Neural progenitor cell (in vitro differentiated cells): ENCODE measurements around the gene CACNA1C. TPM values are rescaled to one million over a fixed set of nuclear protein-coding genes. Genes with fewer than 3 reads are reported as not detected.
A peak's percentile ranks its signal among the peaks of the same experiment; 100 is the strongest.

Source experiments
- DNase-seq: peaks from one replicate; pipeline ENCODE4 v3.0.0-alpha.2; 2016; ENCODE audit warnings: low spot score
- H2AFZ ChIP-seq: fragments of 200-600 bp; sonication (generic); replicated peaks from 2 replicates; pipeline ENCODE4 v1.6.1; 2016; ENCODE audit warnings: antibody characterized with exemption
- H3F3A ChIP-seq: fragments of 200-600 bp; sonication (generic); 2 replicates; pipeline ENCODE4 v1.6.1; 2016; ENCODE audit warnings: antibody characterized with exemption, low read depth
- H3K27ac ChIP-seq: fragments of 200-600 bp; sonication (generic); 2 replicates; pipeline ENCODE4 v1.5.1; 2016; ENCODE audit warnings: mild to moderate bottlenecking
- H3K27me3 ChIP-seq: fragments of 200-600 bp; sonication (generic); 2 replicates; pipeline ENCODE4 v1.6.1; 2016; ENCODE audit warnings: mild to moderate bottlenecking, moderate library complexity
- H3K36me3 ChIP-seq: fragments of 200-600 bp; sonication (generic); 2 replicates; pipeline ENCODE4 v1.5.1; 2016
- H3K4me1 ChIP-seq: fragments of 200-600 bp; sonication (generic); 2 replicates; pipeline ENCODE4 v1.6.1; 2016; ENCODE audit warnings: mixed run types
- H3K4me2 ChIP-seq: fragments of 200-600 bp; sonication (generic); 2 replicates; pipeline ENCODE4 v1.6.1; 2016
- H3K4me3 ChIP-seq: fragments of 200-600 bp; sonication (generic); 2 replicates; pipeline ENCODE4 v1.5.1; 2016
- H3K79me2 ChIP-seq: fragments of 200-600 bp; sonication (generic); 2 replicates; pipeline ENCODE4 v1.6.1; 2016; ENCODE audit warnings: low read depth
- H3K9ac ChIP-seq: fragments of 200-600 bp; sonication (generic); 2 replicates; pipeline ENCODE4 v1.6.1; 2016
- H3K9me3 ChIP-seq: fragments of 200-600 bp; sonication (generic); 2 replicates; pipeline ENCODE4 v1.5.1; 2016; ENCODE audit warnings: low read depth
- H4K20me1 ChIP-seq: fragments of 200-600 bp; sonication (generic); 2 replicates; pipeline ENCODE4 v1.6.1; 2016; ENCODE audit warnings: low read depth
- H3K27ac Mint-ChIP-seq: 3 replicates; pipeline ENCODE4 v1.8.0; 2021; ENCODE audit warnings: mixed read lengths
- H3K27me3 Mint-ChIP-seq: 2 replicates; pipeline ENCODE4 v1.8.0; 2022; ENCODE audit warnings: low read depth, mild to moderate bottlenecking, inconsistent platforms, moderate library complexity, mixed read lengths; ENCODE audit not compliant: insufficient read depth
- H3K36me3 Mint-ChIP-seq: 3 replicates; pipeline ENCODE4 v1.8.0; 2021; ENCODE audit warnings: mixed read lengths
- H3K4me1 Mint-ChIP-seq: 3 replicates; pipeline ENCODE4 v1.8.0; 2021; ENCODE audit warnings: mixed read lengths
- H3K4me3 Mint-ChIP-seq: 3 replicates; pipeline ENCODE4 v1.8.0; 2021; ENCODE audit warnings: mild to moderate bottlenecking, moderate library complexity, mixed read lengths
- H3K9me3 Mint-ChIP-seq: 3 replicates; pipeline ENCODE4 v1.8.0; 2020; ENCODE audit warnings: mixed read lengths
- EZH2 ChIP-seq: fragments of 200-600 bp; sonication (generic); IDR thresholded peaks from 2 replicates; pipeline ENCODE4 v1.6.1; 2017; ENCODE audit warnings: antibody characterized with exemption, mild to moderate bottlenecking, moderate library complexity
- EZH2phosphoT487 ChIP-seq: fragments of 200-600 bp; sonication (generic); IDR thresholded peaks from 2 replicates; pipeline ENCODE4 v1.6.1; 2017; ENCODE audit warnings: antibody characterized with exemption
- total RNA-seq: library from RNA; depleted of rRNA; stranded (reverse); fragments of >200 nt; gene quantifications from 2 replicates; pipeline ENCODE4 v1.2.3, GENCODE V29; 2015; ENCODE audit warnings: low replicate concordance
- TF ChIP-seq, protein P1 (sequence below): fragments of 200-600 bp; sonication (generic); IDR thresholded peaks from 2 replicates; pipeline ENCODE4 v1.5.1; 2017; ENCODE audit warnings: antibody characterized with exemption, mild to moderate bottlenecking

CACNA1C gene
- total RNA-seq, 1 donor from 2014 or later = 2.7 TPM

DNA sequence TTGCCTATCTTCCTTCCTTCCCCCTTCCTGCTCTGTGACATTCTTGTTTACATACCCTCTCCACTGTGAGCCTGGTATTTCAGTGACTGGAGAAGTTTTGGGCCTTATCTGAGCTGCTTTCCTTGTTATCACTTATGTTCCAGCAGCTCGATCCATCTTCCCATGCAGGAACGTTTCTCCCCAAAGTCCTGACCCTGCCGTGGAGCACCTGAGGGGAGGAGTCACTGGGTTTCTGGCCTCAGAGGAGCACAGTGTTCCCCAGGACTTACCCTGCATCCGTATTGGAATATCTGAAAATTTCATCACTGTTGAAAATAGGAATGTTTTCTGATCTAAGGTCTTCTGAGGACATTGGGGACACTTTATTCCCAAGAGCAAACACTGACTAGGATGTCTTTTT is 141.8 kb downstream of the CACNA1C start:
- Histone ChIP-seq H2AFZ (no peak overlapping the region), H3K36me3 (no peaks in the 10 kb centered on the region), H3K4me3 (no peak overlapping the region), H4K20me1 (no peaks in the 10 kb centered on the region), H3K4me1 (peaks cover 10% of the 10 kb centered on the region), H3K79me2 (no peaks in the 10 kb centered on the region), H3K9ac (no peak overlapping the region), H3K27ac (no peak overlapping the region), H3F3A (no peaks in the 10 kb centered on the region), H3K27me3 (no peaks in the 10 kb centered on the region), H3K9me3 (no peaks in the 10 kb centered on the region), H3K4me2 (no peak overlapping the region)
- TF ChIP-seq EZH2phosphoT487 (no peak), EZH2 (no peak)
- TF ChIP-seq, protein P1, sequence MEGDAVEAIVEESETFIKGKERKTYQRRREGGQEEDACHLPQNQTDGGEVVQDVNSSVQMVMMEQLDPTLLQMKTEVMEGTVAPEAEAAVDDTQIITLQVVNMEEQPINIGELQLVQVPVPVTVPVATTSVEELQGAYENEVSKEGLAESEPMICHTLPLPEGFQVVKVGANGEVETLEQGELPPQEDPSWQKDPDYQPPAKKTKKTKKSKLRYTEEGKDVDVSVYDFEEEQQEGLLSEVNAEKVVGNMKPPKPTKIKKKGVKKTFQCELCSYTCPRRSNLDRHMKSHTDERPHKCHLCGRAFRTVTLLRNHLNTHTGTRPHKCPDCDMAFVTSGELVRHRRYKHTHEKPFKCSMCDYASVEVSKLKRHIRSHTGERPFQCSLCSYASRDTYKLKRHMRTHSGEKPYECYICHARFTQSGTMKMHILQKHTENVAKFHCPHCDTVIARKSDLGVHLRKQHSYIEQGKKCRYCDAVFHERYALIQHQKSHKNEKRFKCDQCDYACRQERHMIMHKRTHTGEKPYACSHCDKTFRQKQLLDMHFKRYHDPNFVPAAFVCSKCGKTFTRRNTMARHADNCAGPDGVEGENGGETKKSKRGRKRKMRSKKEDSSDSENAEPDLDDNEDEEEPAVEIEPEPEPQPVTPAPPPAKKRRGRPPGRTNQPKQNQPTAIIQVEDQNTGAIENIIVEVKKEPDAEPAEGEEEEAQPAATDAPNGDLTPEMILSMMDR = no peak
- H3K27me3 Mint-ChIP-seq = peaks cover 4% of the 10 kb centered on the region
- no peak overlapping the region for H3K4me3 Mint-ChIP-seq
- H3K27ac Mint-ChIP-seq = peak overlapping the region; percentile 11
- no peaks in the 10 kb centered on the region for H3K36me3 Mint-ChIP-seq
- H3K4me1 Mint-ChIP-seq = peaks cover 57% of the 10 kb centered on the region
- no peak for DNase-seq
- H3K9me3 Mint-ChIP-seq = no peaks in the 10 kb centered on the region

DNA sequence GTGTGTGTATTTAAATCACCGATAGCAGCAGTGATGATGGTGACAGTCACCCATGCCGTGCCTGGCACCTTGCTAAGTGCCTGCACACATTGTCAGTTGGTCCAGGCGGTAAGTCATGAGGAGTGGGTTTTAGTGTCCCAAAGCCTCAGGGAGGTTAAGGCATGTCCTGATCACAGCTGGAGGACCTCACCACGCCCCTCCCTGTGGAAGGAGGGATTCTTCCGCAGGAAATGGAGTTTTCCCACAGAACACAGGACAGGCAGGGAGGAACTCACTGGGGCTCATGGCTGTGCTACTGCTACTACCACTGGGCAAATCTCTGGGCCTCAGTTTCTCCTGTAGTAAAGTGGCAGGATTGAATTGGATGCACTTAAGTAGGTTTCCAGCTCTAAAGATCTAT is 142.3 kb downstream of the CACNA1C start:
- Mint-ChIP-seq H3K27me3 (peaks cover 6% of the 10 kb centered on the region), H3K9me3 (no peaks in the 10 kb centered on the region), H3K4me1 (peaks cover 57% of the 10 kb centered on the region), H3K4me3 (no peak overlapping the region), H3K36me3 (no peaks in the 10 kb centered on the region), H3K27ac (no peak overlapping the region)
- Histone ChIP-seq H3K9me3 (no peaks in the 10 kb centered on the region), H3K27ac (no peak overlapping the region), H3K4me2 (no peak overlapping the region), H3K9ac (no peak overlapping the region), H4K20me1 (no peaks in the 10 kb centered on the region), H2AFZ (no peak overlapping the region), H3K4me3 (no peak overlapping the region), H3F3A (no peaks in the 10 kb centered on the region), H3K27me3 (no peaks in the 10 kb centered on the region), H3K36me3 (no peaks in the 10 kb centered on the region), H3K4me1 (peaks cover 10% of the 10 kb centered on the region), H3K79me2 (no peaks in the 10 kb centered on the region)
- TF ChIP-seq EZH2 (no peak), EZH2phosphoT487 (no peak)
- TF ChIP-seq, protein P1 = no peak
- no peak for DNase-seq

DNA sequence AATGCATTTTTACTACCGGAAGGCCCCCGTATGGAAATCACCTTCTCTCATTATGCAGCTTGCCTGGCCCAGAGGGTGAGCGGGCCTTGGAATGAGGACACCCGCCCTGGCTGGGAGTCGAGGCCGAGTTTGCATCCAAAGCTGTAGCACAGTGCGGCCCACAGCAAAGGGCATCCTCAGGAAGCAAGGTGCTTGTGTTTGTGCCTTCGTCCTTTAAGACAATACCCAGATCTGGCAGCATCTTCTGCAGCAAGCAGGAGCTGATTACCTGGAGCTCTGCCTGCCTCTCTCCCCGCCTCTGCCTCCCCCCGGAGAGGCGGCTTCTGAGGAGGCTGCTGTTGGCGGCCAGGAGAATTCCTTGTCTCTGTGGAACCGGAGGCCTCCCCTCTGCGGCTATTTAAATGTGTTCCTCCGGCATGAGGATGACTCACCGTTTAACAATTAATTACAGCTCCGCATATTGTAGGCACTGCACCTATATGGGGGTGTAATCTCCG is 145.3 kb downstream of the CACNA1C start:
- Mint-ChIP-seq H3K4me3 (peak overlapping the region; percentile 73), H3K9me3 (no peaks in the 10 kb centered on the region), H3K27me3 (peaks cover 6% of the 10 kb centered on the region), H3K4me1 (peaks cover 42% of the 10 kb centered on the region), H3K27ac (peak overlapping the region; percentile 74), H3K36me3 (no peaks in the 10 kb centered on the region)
- DNase-seq = peak; percentile 61
- Histone ChIP-seq H3K27me3 (no peaks in the 10 kb centered on the region), H3K27ac (no peak overlapping the region), H3K36me3 (no peaks in the 10 kb centered on the region), H3K9ac (no peak overlapping the region), H4K20me1 (no peaks in the 10 kb centered on the region), H3K4me1 (peaks cover 16% of the 10 kb centered on the region), H3F3A (no peaks in the 10 kb centered on the region), H3K9me3 (no peaks in the 10 kb centered on the region), H3K4me3 (no peak overlapping the region), H3K79me2 (no peaks in the 10 kb centered on the region), H3K4me2 (peak overlapping the region; percentile 46), H2AFZ (peak overlapping the region; percentile 18)
- no peak for TF ChIP-seq EZH2phosphoT487
- TF ChIP-seq EZH2 = no peak
- TF ChIP-seq, protein P1 = no peak
